Activated T-helper 2 cell treated with anti-CD3 and anti-CD28 coated beads, Interferon-gamma antibody, Interleukin-2, Interleukin-4, amounts not matched to agents 10 μg/mL and 5 μg/mL and 100 μg/mL, durations not matched to agents 14 hours and 24 hours and 36 hours (primary cell): ENCODE data around the gene NACA. TPM values are rescaled to one million over a fixed set of nuclear protein-coding genes. Genes with fewer than 3 reads are reported as not detected.

Experiments
- DNase-seq: peaks from one replicate; pipeline ENCODE4 v3.0.0; 2021; ENCODE audit warnings: low spot score
- H3K27ac Mint-ChIP-seq: one replicate; pipeline ENCODE4 v1.8.0; 2021; ENCODE audit warnings: mixed read lengths
- H3K27me3 Mint-ChIP-seq: one replicate; pipeline ENCODE4 v1.8.0; 2021; ENCODE audit warnings: low read depth, mixed read lengths
- H3K36me3 Mint-ChIP-seq: one replicate; pipeline ENCODE4 v1.8.0; 2021; ENCODE audit warnings: low read depth, mixed read lengths
- H3K4me1 Mint-ChIP-seq: one replicate; pipeline ENCODE4 v1.8.0; 2021; ENCODE audit warnings: low read depth, mixed read lengths
- H3K4me3 Mint-ChIP-seq: one replicate; pipeline ENCODE4 v1.8.0; 2021; ENCODE audit warnings: low read depth, mild to moderate bottlenecking, moderate library complexity, mixed read lengths
- H3K9me3 Mint-ChIP-seq: one replicate; pipeline ENCODE4 v1.8.0; 2021; ENCODE audit warnings: mixed read lengths
- intact Hi-C: fragments of 100-400 bp; cut with micrococcal nuclease; formaldehyde crosslinking; loops from one replicate; pipeline ENCODE4 v1.15.1; 2023
- total RNA-seq: library from RNA; stranded (reverse); gene quantifications from 2 replicates; pipeline ENCODE4 v1.2.3, GENCODE V29; 2022

The NACA gene
- total RNA-seq, 1 donor from 2014 or later = 1,093 TPM

DNA sequence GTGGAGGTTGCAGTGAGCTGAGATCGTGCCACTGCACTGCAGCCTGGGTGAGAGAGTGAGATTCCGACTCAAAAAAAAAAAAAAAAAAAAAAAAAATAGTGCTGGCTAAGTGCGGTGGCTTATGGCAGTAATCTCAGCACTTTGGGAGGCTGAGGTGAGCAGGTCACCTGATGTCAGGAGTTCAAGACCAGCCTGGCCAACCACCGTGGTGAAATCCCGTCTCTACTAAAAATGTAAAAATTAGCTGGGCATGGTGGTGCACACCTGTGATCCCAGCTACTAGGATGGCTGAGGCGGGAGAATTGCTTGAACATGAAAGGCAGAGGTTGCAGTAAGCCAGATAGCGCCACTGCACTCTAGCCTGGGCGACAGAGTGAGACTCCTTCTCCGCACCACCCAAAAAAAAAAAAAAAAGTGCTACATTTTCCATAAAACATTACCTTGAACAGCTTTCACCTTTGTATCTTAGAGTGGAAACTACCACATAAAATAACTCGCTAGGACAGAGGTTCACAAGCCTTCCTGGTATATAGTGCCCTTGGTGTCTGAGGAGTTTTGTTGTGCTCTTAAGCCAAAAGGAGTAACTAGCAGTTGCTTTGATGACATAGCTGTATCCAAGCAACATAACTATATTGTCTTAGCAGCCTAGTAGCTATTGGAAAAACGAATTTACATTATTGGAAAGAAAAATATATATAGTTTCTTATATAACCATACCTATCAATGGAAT lies 48.1 kb downstream of the NACA start:
- peak overlapping the region; percentile 63 for H3K27ac Mint-ChIP-seq
- no peaks in the 10 kb centered on the region for H3K9me3 Mint-ChIP-seq
- intact Hi-C loops = no loop called here
- no peaks in the 10 kb centered on the region for H3K27me3 Mint-ChIP-seq
- H3K4me3 Mint-ChIP-seq = no peak overlapping the region
- H3K36me3 Mint-ChIP-seq = peaks cover 58% of the 10 kb centered on the region
- H3K4me1 Mint-ChIP-seq = peaks cover 33% of the 10 kb centered on the region
- no peak for DNase-seq

GRCh38 chr12:56671608-56672007 lies 53.5 kb downstream of the NACA start:
- H3K4me1 Mint-ChIP-seq = peaks cover 32% of the 10 kb centered on the region
- no peak for DNase-seq
- H3K4me3 Mint-ChIP-seq = no peak overlapping the region
- peaks cover 70% of the 10 kb centered on the region for H3K36me3 Mint-ChIP-seq
- H3K27ac Mint-ChIP-seq = no peak overlapping the region
- H3K27me3 Mint-ChIP-seq = no peaks in the 10 kb centered on the region
- no peaks in the 10 kb centered on the region for H3K9me3 Mint-ChIP-seq
- intact Hi-C loops = no loop called here

- no peak overlapping the region for H3K27ac Mint-ChIP-seq
- no peak overlapping the region for H3K4me3 Mint-ChIP-seq
- intact Hi-C loops = no loop called here
- DNase-seq = no peak
- H3K36me3 Mint-ChIP-seq = peaks cover 73% of the 10 kb centered on the region
- no peaks in the 10 kb centered on the region for H3K27me3 Mint-ChIP-seq
- H3K4me1 Mint-ChIP-seq = peaks cover 30% of the 10 kb centered on the region
- no peaks in the 10 kb centered on the region for H3K9me3 Mint-ChIP-seq
These were observed 54.3 kb downstream of the NACA start for GRCh38 chr12:56670836-56671235.

DNA sequence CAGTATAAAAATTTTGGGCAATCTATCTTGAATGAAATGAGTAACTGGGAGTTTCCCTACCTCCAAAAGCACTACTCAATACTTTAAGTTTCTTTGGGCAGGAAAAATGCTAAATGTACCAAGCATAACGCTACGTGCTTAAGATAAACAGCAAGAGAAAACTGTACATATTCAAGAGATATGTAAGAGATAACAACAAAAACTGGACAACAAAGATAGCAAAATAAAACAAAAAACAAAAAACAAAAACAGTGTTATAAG lies 57.0 kb downstream of the NACA start:
- intact Hi-C loops = no loop called here
- Mint-ChIP-seq H3K9me3 (no peaks in the 10 kb centered on the region), H3K27me3 (no peaks in the 10 kb centered on the region), H3K36me3 (peaks cover 88% of the 10 kb centered on the region), H3K4me3 (no peak overlapping the region), H3K4me1 (peaks cover 29% of the 10 kb centered on the region), H3K27ac (no peak overlapping the region)
- DNase-seq = no peak

Other genes with a start within 250 kb of the NACA start
- 1.5 and 3.1 TPM in 2 replicates for gene GLS2, start 237.1 kb downstream of the NACA start, total RNA-seq
- 7.9 and 11.0 TPM in 2 replicates for gene RBMS2, start 203.5 kb downstream of the NACA start, total RNA-seq
- 124 and 131 TPM in 2 replicates for gene BAZ2A, start 95.0 kb downstream of the NACA start, total RNA-seq
- gene ATP5F1B, start 79.3 kb downstream of the NACA start, total RNA-seq = 729 and 735 TPM in 2 replicates
- 293 and 298 TPM in 2 replicates for gene PTGES3, start 37.0 kb downstream of the NACA start, total RNA-seq
- gene PRIM1, start 27.0 kb upstream of the NACA start, total RNA-seq = 59.4 and 63.9 TPM in 2 replicates
- gene HSD17B6, start 38.0 kb upstream of the NACA start, total RNA-seq = 1.2 and 2.9 TPM in 2 replicates
- not detected in 2 replicates for gene SDR9C7, start 209.1 kb upstream of the NACA start, total RNA-seq
- gene RDH16, start 232.3 kb upstream of the NACA start, total RNA-seq = 0.30 and 0.41 TPM in 2 replicates